Activated B cell treated with CpG ODN at 0.5 μM for 24 hours (primary cell): Measurements from ENCODE around the gene IGFL2. TPM values are rescaled to one million over a fixed set of nuclear protein-coding genes. Genes with fewer than 3 reads are reported as not detected.
"Not testable (repeated sequence)": the region's sequence is repeated elsewhere in the genome, so short reads cannot be mapped to it uniquely, and the experiment has no call there.

Experiments
- ATAC-seq: fragments of 200-7000 bp; cut with Tn5 transposase; one replicate; pipeline ENCODE4 v1.10.0; 2021; ENCODE audit warnings: low read depth, mild to moderate bottlenecking, moderate library complexity
- CTCF ChIA-PET: fragments of 350-600 bp; sonication (Branson Sonifier 250); formaldehyde crosslinking; loops from one replicate; lab custom pipeline; 2021; ENCODE audit warnings: antibody characterized with exemption; lab: Charles Lee
- POLR2A ChIA-PET: fragments of 350-600 bp; sonication (Branson Sonifier 250); formaldehyde crosslinking; loops from one replicate; lab custom pipeline; 2021; ENCODE audit warnings: antibody characterized with exemption; lab: Charles Lee
- DNase-seq: peaks from one replicate; pipeline ENCODE4 v3.0.0; 2022
- H3K27ac Mint-ChIP-seq: one replicate; pipeline ENCODE4 v1.8.0; 2020; ENCODE audit warnings: mixed read lengths
- H3K27me3 Mint-ChIP-seq: one replicate; pipeline ENCODE4 v1.8.0; 2021; ENCODE audit warnings: mixed read lengths
- H3K36me3 Mint-ChIP-seq: one replicate; pipeline ENCODE4 v1.8.0; 2021; ENCODE audit warnings: low read depth, mixed read lengths
- H3K4me1 Mint-ChIP-seq: one replicate; pipeline ENCODE4 v1.8.0; 2021; ENCODE audit warnings: mixed read lengths
- H3K4me3 Mint-ChIP-seq: one replicate; pipeline ENCODE4 v1.8.0; 2020; ENCODE audit warnings: mild to moderate bottlenecking, mixed read lengths
- H3K9me3 Mint-ChIP-seq: one replicate; pipeline ENCODE4 v1.8.0; 2020; ENCODE audit warnings: mixed read lengths
- intact Hi-C: fragments of 100-400 bp; cut with micrococcal nuclease; formaldehyde crosslinking; loops from one replicate; pipeline ENCODE4 v1.15.1; 2024
- total RNA-seq: library from RNA; stranded (reverse); gene quantifications from 2 replicates; pipeline ENCODE4 v1.2.3, GENCODE V29; 2022
- TF ChIP-seq, protein P1 (sequence below): fragments of 200-600 bp; IDR thresholded peaks from one replicate; pipeline ENCODE4 v1.8.0; 2022; ENCODE audit warnings: antibody characterized with exemption, mild to moderate bottlenecking

Gene IGFL2
- total RNA-seq, 1 donor from 2014 or later = not detected

DNA sequence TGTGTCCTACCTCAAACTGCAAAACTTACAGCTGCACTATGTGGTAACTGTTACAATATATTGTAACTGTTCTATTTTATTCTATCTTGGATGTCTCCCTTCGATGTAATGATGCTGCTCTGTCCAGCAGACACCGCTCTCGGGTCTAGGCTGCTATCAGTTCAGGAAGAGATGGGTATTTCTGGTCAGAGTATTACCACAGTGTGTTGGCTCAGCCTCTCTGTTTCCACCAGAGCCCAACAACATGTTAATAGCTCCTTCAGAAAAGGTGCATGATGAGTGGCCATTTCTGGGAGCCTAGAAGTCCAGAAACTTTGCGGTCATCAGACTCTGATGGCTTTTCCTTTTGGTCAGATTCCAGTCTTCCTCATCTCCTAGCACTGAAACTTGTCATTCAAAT is 45.6 kb downstream of the IGFL2 start:
- Mint-ChIP-seq H3K27me3 (peaks cover 51% of the 10 kb centered on the region), H3K36me3 (no peaks in the 10 kb centered on the region), H3K9me3 (no peaks in the 10 kb centered on the region), H3K27ac (no peak overlapping the region), H3K4me1 (no peaks in the 10 kb centered on the region), H3K4me3 (no peak overlapping the region)
- ATAC-seq (no peak), DNase-seq (no peak)
- ChIA-PET POLR2A (no interaction called here), CTCF (interaction anchor here (1.5 to 1.6 kb wide), 2 partner anchors 72 to 165 kb away, joined by 3 to 5 read pairs; no protein-coding TSS in a partner anchor)
- intact Hi-C loops = no loop called here
- TF ChIP-seq, protein P1, sequence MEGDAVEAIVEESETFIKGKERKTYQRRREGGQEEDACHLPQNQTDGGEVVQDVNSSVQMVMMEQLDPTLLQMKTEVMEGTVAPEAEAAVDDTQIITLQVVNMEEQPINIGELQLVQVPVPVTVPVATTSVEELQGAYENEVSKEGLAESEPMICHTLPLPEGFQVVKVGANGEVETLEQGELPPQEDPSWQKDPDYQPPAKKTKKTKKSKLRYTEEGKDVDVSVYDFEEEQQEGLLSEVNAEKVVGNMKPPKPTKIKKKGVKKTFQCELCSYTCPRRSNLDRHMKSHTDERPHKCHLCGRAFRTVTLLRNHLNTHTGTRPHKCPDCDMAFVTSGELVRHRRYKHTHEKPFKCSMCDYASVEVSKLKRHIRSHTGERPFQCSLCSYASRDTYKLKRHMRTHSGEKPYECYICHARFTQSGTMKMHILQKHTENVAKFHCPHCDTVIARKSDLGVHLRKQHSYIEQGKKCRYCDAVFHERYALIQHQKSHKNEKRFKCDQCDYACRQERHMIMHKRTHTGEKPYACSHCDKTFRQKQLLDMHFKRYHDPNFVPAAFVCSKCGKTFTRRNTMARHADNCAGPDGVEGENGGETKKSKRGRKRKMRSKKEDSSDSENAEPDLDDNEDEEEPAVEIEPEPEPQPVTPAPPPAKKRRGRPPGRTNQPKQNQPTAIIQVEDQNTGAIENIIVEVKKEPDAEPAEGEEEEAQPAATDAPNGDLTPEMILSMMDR = no peak

DNA sequence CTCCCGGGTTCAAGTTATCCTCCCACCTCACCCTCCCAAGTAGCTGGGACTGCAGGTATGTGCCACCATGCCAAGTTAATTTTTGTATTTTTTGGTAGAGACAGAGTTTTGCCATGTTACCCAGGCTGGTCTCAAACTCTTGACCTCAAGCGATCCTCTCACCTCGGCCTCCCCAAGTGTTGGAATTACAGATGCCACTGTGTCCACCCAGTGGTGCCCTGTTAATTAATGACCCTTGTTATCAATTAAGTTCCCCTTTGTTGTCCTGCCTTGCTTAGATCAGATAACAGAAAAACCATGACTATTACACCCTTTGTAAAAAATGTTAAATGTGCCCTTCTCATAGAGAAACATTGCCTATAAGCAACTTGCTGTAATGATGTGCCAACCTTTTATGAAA is 47.1 kb downstream of the IGFL2 start:
- Mint-ChIP-seq H3K36me3 (no peaks in the 10 kb centered on the region), H3K4me1 (no peaks in the 10 kb centered on the region), H3K27me3 (peaks cover 40% of the 10 kb centered on the region), H3K27ac (no peak overlapping the region), H3K4me3 (no peak overlapping the region), H3K9me3 (no peaks in the 10 kb centered on the region)
- TF ChIP-seq, protein P1 = no peak
- intact Hi-C loops = no loop called here
- DNase-seq (no peak), ATAC-seq (no peak)
- ChIA-PET CTCF (interaction anchor here (1.6 kb wide), 1 partner anchor 166 kb away, joined by 5 read pairs; no protein-coding TSS in a partner anchor), POLR2A (no interaction called here)

DNA sequence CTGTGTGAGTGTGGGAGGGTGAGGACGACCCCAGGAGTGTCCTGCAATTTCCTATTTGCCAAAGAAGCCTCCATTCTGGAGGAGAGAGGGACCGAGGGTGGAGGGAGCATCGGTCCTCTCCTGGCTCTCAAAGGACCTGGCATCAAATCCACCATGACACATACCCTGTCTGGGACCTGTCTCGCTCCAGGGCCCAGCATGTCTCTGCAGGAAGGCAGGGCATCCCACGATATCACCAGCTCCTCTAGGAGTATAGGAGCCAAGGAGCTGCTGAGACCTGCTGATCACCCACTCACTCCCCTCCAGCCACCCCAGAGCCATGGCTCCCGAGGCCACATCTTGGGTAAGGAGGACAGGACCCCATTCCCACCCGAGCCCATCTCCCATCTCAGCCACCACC is 47.9 kb downstream of the IGFL2 start:
- H3K4me3 Mint-ChIP-seq, intact Hi-C loops: not testable (repeated sequence)

DNA sequence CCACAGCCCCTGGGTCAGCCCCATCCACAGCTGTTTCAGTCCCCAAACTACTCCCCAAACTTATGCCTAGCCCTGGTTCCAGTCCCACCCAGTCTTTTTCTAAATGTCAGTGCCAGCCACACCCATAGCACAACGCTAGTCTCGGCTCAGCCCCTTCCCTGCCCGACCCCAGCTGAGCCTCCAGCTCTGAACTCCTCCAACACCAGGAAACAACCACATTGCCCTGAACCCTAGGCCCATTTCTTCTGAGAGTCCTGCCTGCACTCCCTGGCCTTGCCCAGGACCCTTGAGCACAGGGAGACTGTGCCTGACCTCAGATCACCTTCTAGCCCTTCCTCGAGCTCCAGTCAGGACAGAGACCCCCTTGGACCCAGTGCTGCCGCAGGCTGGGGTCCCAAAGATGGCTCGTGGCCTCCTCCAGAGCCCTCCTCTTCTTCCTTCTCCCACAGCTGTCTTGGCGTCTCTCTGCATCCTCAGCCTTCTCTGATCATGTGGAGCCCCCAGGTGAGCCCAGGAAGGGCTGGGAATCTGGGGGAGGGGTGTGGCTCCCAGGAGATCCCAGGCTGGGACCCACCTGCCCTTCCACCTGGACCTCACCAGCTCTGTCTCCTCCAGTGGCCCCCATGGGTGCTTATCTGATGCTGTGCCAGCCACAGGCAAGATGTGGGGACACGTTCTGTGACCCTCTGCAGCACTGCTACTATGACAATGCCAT is 48.5 kb downstream of the IGFL2 start:
- intact Hi-C loops = no loop called here
- H3K9me3 Mint-ChIP-seq = no peaks in the 10 kb centered on the region
- DNase-seq (no peak), ATAC-seq (no peak)
- no peak overlapping the region for H3K27ac Mint-ChIP-seq
- TF ChIP-seq, protein P1 = no peak
- ChIA-PET CTCF (no interaction called here), POLR2A (no interaction called here)
- H3K4me1 Mint-ChIP-seq = no peaks in the 10 kb centered on the region
- H3K36me3 Mint-ChIP-seq = no peaks in the 10 kb centered on the region
- H3K4me3 Mint-ChIP-seq = no peak overlapping the region
- H3K27me3 Mint-ChIP-seq = peaks cover 31% of the 10 kb centered on the region

More for the DNA sequence above, 47.9 kb downstream of the IGFL2 start:
- H3K9me3 Mint-ChIP-seq, H3K27ac Mint-ChIP-seq, H3K36me3 Mint-ChIP-seq, ATAC-seq, CTCF ChIA-PET, POLR2A ChIA-PET, DNase-seq, H3K4me1 Mint-ChIP-seq: not testable (repeated sequence)
- H3K27me3 Mint-ChIP-seq = peaks cover 35% of the 10 kb centered on the region

DNA sequence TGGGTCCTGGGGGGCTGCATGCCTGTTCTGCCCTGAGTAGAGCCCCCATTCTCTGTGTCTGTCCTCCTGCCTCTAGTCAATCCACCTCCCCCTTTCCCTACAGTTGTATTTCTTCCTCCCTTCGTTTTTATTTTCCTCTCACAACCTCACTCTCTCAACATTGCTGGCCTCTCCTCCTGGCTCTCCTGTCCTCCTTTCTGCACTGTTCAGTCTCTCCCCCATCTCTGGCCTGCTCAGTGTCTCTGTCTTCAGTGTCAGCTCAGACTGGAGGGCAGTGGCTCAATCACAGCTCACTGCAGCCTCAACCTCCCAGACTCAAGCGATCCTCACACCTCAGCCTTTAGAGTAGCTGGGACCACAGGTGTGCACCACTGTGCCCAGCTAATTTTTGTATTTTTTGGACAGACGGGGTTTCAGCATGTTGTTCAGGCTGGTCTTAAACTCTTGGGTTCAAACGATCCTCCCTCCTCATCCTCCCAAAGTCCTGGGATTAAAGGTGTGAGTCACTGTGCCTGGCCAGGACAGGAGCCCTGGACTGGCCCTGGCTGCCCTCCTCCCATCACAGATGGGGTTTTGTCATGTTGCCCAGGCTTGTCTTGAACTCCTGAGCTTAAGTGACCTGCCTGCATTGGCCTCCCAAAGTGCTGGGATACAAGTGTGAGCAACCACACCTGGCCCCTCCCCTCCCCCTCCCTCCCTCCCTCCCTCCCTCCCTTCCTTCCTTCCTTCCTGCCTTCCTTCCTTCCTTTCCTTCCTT is 49.5 kb downstream of the IGFL2 start:
- peaks cover 33% of the 10 kb centered on the region for H3K27me3 Mint-ChIP-seq
- no peaks in the 10 kb centered on the region for H3K4me1 Mint-ChIP-seq
- ATAC-seq (no peak), DNase-seq (no peak)
- no peaks in the 10 kb centered on the region for H3K9me3 Mint-ChIP-seq
- no peaks in the 10 kb centered on the region for H3K36me3 Mint-ChIP-seq
- ChIA-PET CTCF (no interaction called here), POLR2A (no interaction called here)
- intact Hi-C loops = no loop called here
- H3K4me3 Mint-ChIP-seq = no peak overlapping the region
- TF ChIP-seq, protein P1 = no peak
- H3K27ac Mint-ChIP-seq = no peak overlapping the region
